Tibial artery (tissue), 4 donors: Measurements from ENCODE around the gene ATP6AP2.

Source experiments
- DNase-seq, 2 donors: peaks; one replicate each; pipeline ENCODE4 v3.0.0-alpha.2; 2019
- H3K27ac ChIP-seq, 2 donors: fragments of 200-600 bp; sonication (generic) in 1 of 2; 1 replicate in 1 of 2; 2 replicates in 1 of 2; pipeline ENCODE4 v1.5.1; 2018 to 2019; ENCODE audit warnings: mild to moderate bottlenecking in 1 of 2
- H3K27me3 ChIP-seq, 2 donors: fragments of 200-600 bp; sonication (generic) in 1 of 2; one replicate each; pipeline versions ENCODE4 v1.5.1 to v1.6.0; 2016 to 2019
- H3K36me3 ChIP-seq, 3 donors: fragments of 200-600 bp; sonication (generic) in 2 of 3; one replicate each; pipeline ENCODE4 v1.5.1; 2016 to 2019; ENCODE audit warnings: mild to moderate bottlenecking in 2 of 3
- H3K4me1 ChIP-seq, 4 donors: fragments of 200-600 bp; sonication (generic) in 2 of 4; 1 replicate in 3 of 4; 2 replicates in 1 of 4; pipeline ENCODE4 v1.5.1; 2016 to 2019
- H3K4me3 ChIP-seq, 2 donors: fragments of 200-600 bp; sonication (generic) in 1 of 2; 1 replicate in 1 of 2; 2 replicates in 1 of 2; pipeline ENCODE4 v1.5.1; 2018 to 2019; ENCODE audit warnings: mild to moderate bottlenecking in 2 of 2
- H3K9me3 ChIP-seq, 3 donors: fragments of 200-600 bp; sonication (generic) in 1 of 3; one replicate each; pipeline ENCODE4 v1.5.1; 2016 to 2019
- intact Hi-C: fragments of 100-400 bp; cut with DNase I; formaldehyde crosslinking; loops from one replicate; pipeline ENCODE4 v1.15.0; 2023; ENCODE audit warnings: low total_unique reads
- TF ChIP-seq, protein P1 (sequence below), 2 experiments: fragments of 200-600 bp in 1 of 2; fragments of 450-650 bp in 1 of 2; IDR thresholded peaks; one replicate each; pipeline ENCODE4 v1.5.1; 2017 to 2019; ENCODE audit warnings: antibody characterized with exemption in 2 of 2, mild to moderate bottlenecking in 1 of 2, moderate library complexity in 1 of 2

ATP6AP2 gene

DNA sequence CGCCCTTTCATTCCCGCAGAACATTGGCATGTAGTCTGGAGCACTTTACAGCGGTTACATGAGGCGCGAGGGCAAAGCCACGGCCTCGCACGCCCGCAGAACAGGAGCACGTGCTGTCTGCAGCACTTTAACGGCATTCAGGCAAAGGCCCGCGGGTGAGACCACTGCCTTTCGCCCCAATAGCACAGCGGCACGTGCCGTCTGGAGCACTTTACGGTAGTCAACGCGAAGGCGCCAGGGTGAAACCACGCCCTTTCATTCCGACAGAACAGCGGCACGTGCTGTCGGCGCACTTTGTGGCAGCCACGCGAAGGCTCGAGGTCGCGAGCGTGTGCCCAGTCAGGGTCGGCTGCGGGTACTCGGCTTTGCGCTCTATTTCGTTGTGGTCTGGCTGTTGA, 42.4 kb downstream of the ATP6AP2 start, which contains the start of gene MPC1L:
MPC1L (plus strand) TSS at position 290 of the 398 bp plus-strand sequence. CDS start 138 bp downstream, outside the sequence.
- no peaks in the 10 kb centered on the region for H3K4me1 ChIP-seq
- H3K27ac ChIP-seq: no peak within 1 kb of the TSS
- intact Hi-C loops: no loop called here
- H3K27me3 ChIP-seq: no peaks in the 10 kb centered on the region
- peaks cover 0 to 3% (median 0%) of the 10 kb centered on the region in 3 donors for H3K9me3 ChIP-seq
- H3K36me3 ChIP-seq: peaks cover 0 to 14% (median 1%) of the 10 kb centered on the region in 3 donors
- TF ChIP-seq, protein P1, sequence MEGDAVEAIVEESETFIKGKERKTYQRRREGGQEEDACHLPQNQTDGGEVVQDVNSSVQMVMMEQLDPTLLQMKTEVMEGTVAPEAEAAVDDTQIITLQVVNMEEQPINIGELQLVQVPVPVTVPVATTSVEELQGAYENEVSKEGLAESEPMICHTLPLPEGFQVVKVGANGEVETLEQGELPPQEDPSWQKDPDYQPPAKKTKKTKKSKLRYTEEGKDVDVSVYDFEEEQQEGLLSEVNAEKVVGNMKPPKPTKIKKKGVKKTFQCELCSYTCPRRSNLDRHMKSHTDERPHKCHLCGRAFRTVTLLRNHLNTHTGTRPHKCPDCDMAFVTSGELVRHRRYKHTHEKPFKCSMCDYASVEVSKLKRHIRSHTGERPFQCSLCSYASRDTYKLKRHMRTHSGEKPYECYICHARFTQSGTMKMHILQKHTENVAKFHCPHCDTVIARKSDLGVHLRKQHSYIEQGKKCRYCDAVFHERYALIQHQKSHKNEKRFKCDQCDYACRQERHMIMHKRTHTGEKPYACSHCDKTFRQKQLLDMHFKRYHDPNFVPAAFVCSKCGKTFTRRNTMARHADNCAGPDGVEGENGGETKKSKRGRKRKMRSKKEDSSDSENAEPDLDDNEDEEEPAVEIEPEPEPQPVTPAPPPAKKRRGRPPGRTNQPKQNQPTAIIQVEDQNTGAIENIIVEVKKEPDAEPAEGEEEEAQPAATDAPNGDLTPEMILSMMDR (IDR thresholded peaks at IDR 0.05): no peak
- no peak for DNase-seq
- H3K4me3 ChIP-seq: no peak within 1 kb of the TSS

DNA sequence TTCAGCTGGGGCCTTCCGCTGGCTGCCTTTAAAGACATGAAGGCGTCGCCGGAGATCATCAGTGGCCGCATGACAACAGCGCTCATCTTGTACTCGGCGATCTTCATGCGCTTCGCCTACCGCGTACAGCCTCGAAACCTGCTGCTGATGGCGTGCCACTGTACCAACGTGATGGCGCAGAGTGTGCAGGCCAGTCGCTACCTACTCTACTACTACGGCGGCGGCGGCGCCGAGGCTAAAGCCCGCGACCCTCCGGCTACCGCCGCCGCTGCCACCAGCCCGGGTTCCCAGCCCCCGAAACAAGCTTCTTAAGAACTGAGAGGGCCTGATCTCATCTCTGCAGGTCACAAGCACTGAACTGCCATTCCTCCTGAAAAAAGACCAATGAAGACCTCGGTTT, 42.9 kb downstream of the ATP6AP2 start:
- Histone ChIP-seq H3K4me3 (no peak overlapping the region), H3K27me3 (no peaks in the 10 kb centered on the region), H3K27ac (no peak overlapping the region), H3K9me3 (peaks cover 0 to 3% (median 0%) of the 10 kb centered on the region in 3 donors), H3K4me1 (no peaks in the 10 kb centered on the region), H3K36me3 (peaks cover 0 to 19% (median 7%) of the 10 kb centered on the region in 3 donors)
- DNase-seq: no peak
- intact Hi-C loops: no loop called here
- TF ChIP-seq, protein P1 (IDR thresholded peaks at IDR 0.05): no peak

DNA sequence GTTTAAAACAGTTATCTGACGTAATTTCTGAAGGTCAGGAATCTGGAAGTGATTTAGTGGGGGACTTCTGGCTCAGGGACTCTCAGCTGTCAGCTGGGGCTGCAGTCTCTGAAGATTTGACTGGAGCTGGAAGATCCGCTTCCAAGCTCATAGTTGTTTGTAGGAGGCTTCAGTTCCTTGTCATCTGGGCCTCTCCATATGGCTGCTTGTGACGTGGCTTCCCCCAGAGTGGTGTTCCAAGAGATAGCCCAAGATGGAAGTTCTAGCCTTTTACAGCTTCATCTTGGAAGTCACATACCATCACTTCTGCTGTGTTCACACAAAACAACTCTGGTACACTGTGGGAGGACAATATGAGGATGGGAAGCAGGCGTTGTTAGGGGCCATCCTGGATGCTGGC, 44.5 kb downstream of the ATP6AP2 start:
- H3K9me3 ChIP-seq: peaks cover 0 to 3% (median 0%) of the 10 kb centered on the region in 3 donors
- intact Hi-C loops: no loop called here
- peaks cover 9 to 35% (median 22%) of the 10 kb centered on the region in 3 donors for H3K36me3 ChIP-seq

DNA sequence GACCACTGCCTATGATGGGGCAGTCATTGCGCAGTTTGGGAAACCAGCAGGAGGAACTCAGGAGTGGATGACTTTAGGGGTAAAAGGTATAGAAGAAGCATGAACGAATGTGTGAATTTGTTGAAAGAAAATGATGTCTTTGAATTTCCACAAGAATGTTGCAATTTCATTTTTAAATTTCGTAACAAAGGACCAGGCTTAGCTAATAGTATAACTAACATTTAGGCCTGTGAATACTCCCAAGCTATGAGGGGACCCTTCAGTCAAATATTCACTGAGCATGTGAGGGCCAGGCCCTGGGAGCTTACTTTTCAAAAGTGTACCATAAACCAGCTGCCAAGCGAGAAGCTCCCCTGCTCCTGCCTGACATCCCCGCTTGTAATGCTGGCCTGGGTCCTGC, 47.7 kb downstream of the ATP6AP2 start:
- H3K36me3 ChIP-seq: peaks cover 9 to 63% (median 35%) of the 10 kb centered on the region in 3 donors
- TF ChIP-seq, protein P1 (IDR thresholded peaks at IDR 0.05): no peak
- H3K9me3 ChIP-seq: no peaks in the 10 kb centered on the region
- no peaks in the 10 kb centered on the region for H3K4me1 ChIP-seq
- H3K27ac ChIP-seq: no peak overlapping the region
- H3K4me3 ChIP-seq: no peak overlapping the region
- DNase-seq: no peak
- intact Hi-C loops: no loop called here
- H3K27me3 ChIP-seq: no peaks in the 10 kb centered on the region

More for the DNA sequence above, 44.5 kb downstream of the ATP6AP2 start:
- Histone ChIP-seq H3K4me3 (no peak overlapping the region), H3K27me3 (no peaks in the 10 kb centered on the region), H3K4me1 (no peaks in the 10 kb centered on the region), H3K27ac (no peak overlapping the region)
- DNase-seq: no peak
- TF ChIP-seq, protein P1 (IDR thresholded peaks at IDR 0.05): no peak

DNA sequence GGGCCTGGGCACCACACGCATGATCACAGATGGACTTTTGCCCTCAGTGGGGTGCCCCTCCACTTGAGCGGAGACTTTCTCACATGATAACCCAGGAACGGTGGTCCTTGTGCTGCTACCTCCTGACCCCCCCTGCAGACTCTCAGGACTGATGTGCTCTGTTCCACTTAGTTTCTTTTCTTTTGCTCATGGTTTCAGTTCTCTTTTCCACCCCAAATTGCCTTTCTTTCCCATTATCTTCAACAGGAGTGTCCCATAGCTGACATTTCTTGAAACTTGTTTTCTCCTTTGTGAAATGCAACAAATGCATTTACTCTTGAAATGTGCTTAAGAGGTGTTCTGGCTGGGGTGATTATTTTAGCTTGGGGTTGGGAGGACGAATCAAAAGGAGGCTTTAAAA, 51.4 kb downstream of the ATP6AP2 start:
- Histone ChIP-seq H3K27ac (no peak overlapping the region), H3K4me3 (no peak overlapping the region), H3K27me3 (no peaks in the 10 kb centered on the region), H3K9me3 (no peaks in the 10 kb centered on the region), H3K4me1 (no peaks in the 10 kb centered on the region), H3K36me3 (peaks cover 31 to 89% (median 63%) of the 10 kb centered on the region in 3 donors)
- intact Hi-C loops: no loop called here
- DNase-seq: no peak
- TF ChIP-seq, protein P1 (IDR thresholded peaks at IDR 0.05): no peak

DNA sequence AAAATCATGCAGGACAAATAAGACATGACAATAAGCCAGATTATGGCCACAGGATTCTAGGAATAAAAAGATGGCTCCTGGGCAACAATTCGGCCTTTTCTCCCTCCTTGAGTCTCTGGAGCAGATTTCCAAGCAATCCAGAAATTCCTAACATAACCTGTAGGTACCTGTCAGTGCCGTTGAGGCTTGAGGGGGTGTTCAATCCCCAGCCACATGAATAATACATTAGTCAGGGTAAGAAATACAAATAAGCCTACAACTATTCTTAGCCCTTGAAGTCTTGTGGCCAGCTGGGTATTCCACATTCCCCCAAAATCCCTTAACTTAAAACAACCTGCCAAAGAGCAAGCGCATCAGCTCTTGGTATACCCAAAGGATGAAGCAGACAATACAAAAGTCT, 56.9 kb downstream of the ATP6AP2 start:
- Histone ChIP-seq H3K4me3 (no peak overlapping the region), H3K36me3 (peaks cover 22 to 55% (median 32%) of the 10 kb centered on the region in 3 donors), H3K27ac (no peak overlapping the region), H3K27me3 (no peaks in the 10 kb centered on the region), H3K4me1 (peaks cover 0 to 17% (median 0%) of the 10 kb centered on the region in 4 donors), H3K9me3 (no peaks in the 10 kb centered on the region)
- no peak for DNase-seq
- intact Hi-C loops: no loop called here
- TF ChIP-seq, protein P1 (IDR thresholded peaks at IDR 0.05): no peak
